Measurements from ENCODE around the gene ELP1. TPM values are rescaled to one million over a fixed set of nuclear protein-coding genes. Genes with fewer than 3 reads are reported as not detected.

The ELP1 gene
- total and polyA plus RNA-seq, 2 donors (not counting 3 experiments of a cell fraction or from before 2014, with no cell fraction given) = 12.6 to 21.8 TPM

GRCh38 chr9:108837530-108837929, 96.4 kb downstream of the ELP1 start:
- no peak for FAIRE-seq
- dilution Hi-C loops (cut with MboI; ENCODE audit: extremely low pct_ligation_motif_present, low sequenced_read_pairs) = no loop called here
- H3K4me3 ChIP-seq (replicated peaks in 1 of 3; ENCODE audit: insufficient read depth in 1 of 3, low read depth in 1 of 3, low read length in 3 of 3) = no peak overlapping the region
- peaks cover 11% of the 10 kb centered on the region for H3K4me1 ChIP-seq (ENCODE audit: control insufficient read depth, extremely low read depth, insufficient read depth, low read length)
- TF ChIP-seq CTCF (IDR thresholded peaks at IDR 0.05; ENCODE audit: extremely low read depth in 1 of 2, insufficient read depth in 1 of 2, low read depth in 1 of 2, low read length in 2 of 2) = no peak
- no peak for TF ChIP-seq POLR2A (IDR thresholded peaks at IDR 0.05; ENCODE audit: low read depth, low read length)
- TF ChIP-seq JUN (IDR thresholded peaks at IDR 0.05; ENCODE audit: borderline replicate concordance, insufficient read depth, insufficient read length, low read depth) = peak; percentile 13
- no TSS peak for BruUV-seq (replicated peaks)
- H3K79me2 ChIP-seq (ENCODE audit: control insufficient read depth, insufficient read depth, low read length) = no peaks in the 10 kb centered on the region
- intact Hi-C loops (cut with micrococcal nuclease) = no loop called here
- H3K4me2 ChIP-seq (ENCODE audit: insufficient read depth, low read length) = no peak overlapping the region
- H4K20me1 ChIP-seq (replicated peaks; ENCODE audit: control insufficient read depth, extremely low read depth, insufficient read depth, low read length) = no peaks in the 10 kb centered on the region
- ChIA-PET POLR2A (no interaction called here), CTCF (interaction anchor here (1.0 kb wide), 1 partner anchor 1372 kb away, joined by 3 read pairs; no protein-coding TSS in a partner anchor)
- no peaks in the 10 kb centered on the region for H3K9me3 ChIP-seq (replicated peaks; ENCODE audit: control insufficient read depth, insufficient read depth, low read length)
- H3K27me3 ChIP-seq (ENCODE audit: control insufficient read depth in 2 of 2, insufficient read depth in 2 of 2, low read length in 2 of 2) = no peaks in the 10 kb centered on the region
- no peak overlapping the region for H3K9ac ChIP-seq (replicated peaks; ENCODE audit: extremely low read depth, insufficient read depth, low read length)
- H3K9me1 ChIP-seq (replicated peaks; ENCODE audit: control insufficient read depth, extremely low read depth, insufficient read depth, low read length) = no peaks in the 10 kb centered on the region
- no peak overlapping the region for H2AFZ ChIP-seq (ENCODE audit: low read depth, low read length)
- DNase-seq (ENCODE audit: low read depth, low spot score) = no peak
- H3K36me3 ChIP-seq (ENCODE audit: control insufficient read depth in 2 of 2, extremely low read depth in 1 of 2, insufficient read depth in 2 of 2, low read length in 2 of 2) = no peaks in the 10 kb centered on the region
- H3K27ac ChIP-seq (ENCODE audit: insufficient read depth, low read depth, low read length) = no peak overlapping the region

DNA sequence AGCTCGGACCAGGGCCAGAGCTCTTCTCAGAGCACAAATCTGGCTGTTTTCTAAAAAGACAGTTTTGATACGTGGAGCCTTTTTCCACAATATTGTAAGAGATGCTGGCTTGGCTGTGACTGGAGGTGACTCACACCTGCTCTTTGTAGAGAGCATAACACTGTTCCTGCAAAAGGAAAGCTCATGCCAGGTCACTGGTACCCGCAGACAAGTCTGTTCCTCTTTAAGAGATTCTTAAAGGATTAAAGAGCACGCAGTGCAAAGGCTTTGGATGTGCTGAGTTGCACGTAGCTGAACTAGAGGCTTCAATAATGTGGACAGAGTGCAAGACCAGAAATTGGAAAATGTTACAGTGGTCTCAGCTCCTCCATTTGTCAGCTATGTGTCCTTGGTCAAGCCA, 97.1 kb downstream of the ELP1 start:
- Histone ChIP-seq H2AFZ (ENCODE audit: low read depth, low read length) (no peak overlapping the region), H3K9ac (replicated peaks; ENCODE audit: extremely low read depth, insufficient read depth, low read length) (no peak overlapping the region), H3K27ac (ENCODE audit: insufficient read depth, low read depth, low read length) (no peak overlapping the region), H3K9me3 (replicated peaks; ENCODE audit: control insufficient read depth, insufficient read depth, low read length) (no peaks in the 10 kb centered on the region), H3K4me3 (replicated peaks in 1 of 3; ENCODE audit: insufficient read depth in 1 of 3, low read depth in 1 of 3, low read length in 3 of 3) (no peak overlapping the region), H3K36me3 (ENCODE audit: control insufficient read depth in 2 of 2, extremely low read depth in 1 of 2, insufficient read depth in 2 of 2, low read length in 2 of 2) (no peaks in the 10 kb centered on the region), H3K79me2 (ENCODE audit: control insufficient read depth, insufficient read depth, low read length) (no peaks in the 10 kb centered on the region), H3K27me3 (ENCODE audit: control insufficient read depth in 2 of 2, insufficient read depth in 2 of 2, low read length in 2 of 2) (no peaks in the 10 kb centered on the region), H4K20me1 (replicated peaks; ENCODE audit: control insufficient read depth, extremely low read depth, insufficient read depth, low read length) (no peaks in the 10 kb centered on the region), H3K9me1 (replicated peaks; ENCODE audit: control insufficient read depth, extremely low read depth, insufficient read depth, low read length) (no peaks in the 10 kb centered on the region), H3K4me2 (ENCODE audit: insufficient read depth, low read length) (no peak overlapping the region), H3K4me1 (ENCODE audit: control insufficient read depth, extremely low read depth, insufficient read depth, low read length) (peaks cover 8% of the 10 kb centered on the region)
- TF ChIP-seq GATA2 (IDR thresholded peaks at IDR 0.05; ENCODE audit: insufficient read depth, insufficient read length, low read depth, low read length) (no peak), CTCF (IDR thresholded peaks at IDR 0.05; ENCODE audit: extremely low read depth in 1 of 2, insufficient read depth in 1 of 2, low read depth in 1 of 2, low read length in 2 of 2) (no peak), JUN (IDR thresholded peaks at IDR 0.05; ENCODE audit: borderline replicate concordance, insufficient read depth, insufficient read length, low read depth) (no peak), MAX (IDR thresholded peaks at IDR 0.05; ENCODE audit: insufficient read depth, insufficient read length) (no peak), FOS (IDR thresholded peaks at IDR 0.05; ENCODE audit: borderline replicate concordance, insufficient read depth, low read length) (no peak), POLR2A (IDR thresholded peaks at IDR 0.05; ENCODE audit: low read depth, low read length) (no peak), EZH2 (IDR thresholded peaks at IDR 0.05; ENCODE audit: borderline replicate concordance, low read depth, low read length, severe bottlenecking) (no peak), POLR2AphosphoS5 (IDR thresholded peaks at IDR 0.05; ENCODE audit: insufficient read depth, low read depth, low read length) (no peak), MYC (IDR thresholded peaks at IDR 0.05; ENCODE audit: low read depth, low read length) (no peak)
- ChIA-PET POLR2A (no interaction called here), CTCF (interaction anchor here (1.0 kb wide), 1 partner anchor 1371 kb away, joined by 3 read pairs; no protein-coding TSS in a partner anchor)
- FAIRE-seq (no peak), DNase-seq (ENCODE audit: low read depth, low spot score) (no peak)
- dilution Hi-C loops (cut with MboI; ENCODE audit: extremely low pct_ligation_motif_present, low sequenced_read_pairs) = no loop called here
- no TSS peak for BruUV-seq (replicated peaks)
- intact Hi-C loops (cut with micrococcal nuclease) = no loop called here

Measured in endothelial cell of umbilical vein (primary cell).